GM23338 (cell line): Measurements from ENCODE around the gene OR6V1. TPM values are rescaled to one million over a fixed set of nuclear protein-coding genes. Genes with fewer than 3 reads are reported as not detected.

Experiments
- ATAC-seq: fragments of 200-7000 bp; cut with Tn5 transposase; 3 replicates; pipeline ENCODE4 v1.9.1; 2020
- DNase-seq: peaks from one replicate; pipeline ENCODE4 v3.0.0-alpha.2; 2015; ENCODE audit warnings: low spot score
- H2AFZ ChIP-seq: fragments of 200-600 bp; sonication (generic); 2 replicates; pipeline ENCODE4 v1.8.0; 2016; ENCODE audit warnings: antibody characterized with exemption, mild to moderate bottlenecking, moderate library complexity
- H3F3A ChIP-seq: fragments of 200-600 bp; sonication (generic); replicated peaks from 2 replicates; pipeline ENCODE4 v1.8.0; 2017; ENCODE audit warnings: antibody characterized with exemption, mixed run types, low read depth
- H3K27ac ChIP-seq: fragments of 200-600 bp; sonication (generic); 2 replicates; pipeline ENCODE4 v1.6.1; 2016; ENCODE audit warnings: low read depth
- H3K27me3 ChIP-seq: fragments of 200-600 bp; sonication (generic); 2 replicates; pipeline ENCODE4 v1.8.0; 2016; ENCODE audit warnings: mild to moderate bottlenecking, mixed run types, moderate library complexity; ENCODE audit not compliant: insufficient read depth
- H3K36me3 ChIP-seq: fragments of 200-600 bp; sonication (generic); 2 replicates; pipeline ENCODE4 v1.8.0; 2016; ENCODE audit warnings: mild to moderate bottlenecking; ENCODE audit not compliant: insufficient read depth
- H3K4me1 ChIP-seq: fragments of 200-600 bp; sonication (generic); 2 replicates; pipeline ENCODE4 v1.8.0; 2016; ENCODE audit warnings: mild to moderate bottlenecking, moderate library complexity; ENCODE audit not compliant: insufficient read depth
- H3K4me2 ChIP-seq: fragments of 200-600 bp; sonication (generic); 2 replicates; pipeline ENCODE4 v1.7.1; 2017; ENCODE audit warnings: mixed run types
- H3K4me3 ChIP-seq: fragments of 200-600 bp; sonication (generic); 2 replicates; pipeline ENCODE4 v1.6.1; 2016; ENCODE audit warnings: mixed run types
- H3K79me2 ChIP-seq: fragments of 200-600 bp; sonication (generic); replicated peaks from 2 replicates; pipeline ENCODE4 v1.8.0; 2017; ENCODE audit warnings: mild to moderate bottlenecking; ENCODE audit not compliant: insufficient read depth
- H3K9me2 ChIP-seq: fragments of 200-600 bp; sonication (generic); 2 replicates; pipeline ENCODE4 v1.8.0; 2017; ENCODE audit not compliant: insufficient read depth
- H4K20me1 ChIP-seq: fragments of 200-600 bp; sonication (generic); replicated peaks from 2 replicates; pipeline ENCODE4 v1.8.0; 2017; ENCODE audit warnings: mild to moderate bottlenecking; ENCODE audit not compliant: insufficient read depth
- H3K27ac Mint-ChIP-seq: 2 replicates; pipeline ENCODE4 v1.8.0; 2020; ENCODE audit warnings: inconsistent platforms, mild to moderate bottlenecking, moderate library complexity, mixed read lengths
- H3K27me3 Mint-ChIP-seq: 3 replicates; pipeline ENCODE4 v1.8.0; 2022; ENCODE audit warnings: low read depth, mild to moderate bottlenecking, moderate library complexity, mixed read lengths, inconsistent platforms; ENCODE audit not compliant: insufficient read depth, poor library complexity
- H3K36me3 Mint-ChIP-seq: 3 replicates; pipeline ENCODE4 v1.8.0; 2021; ENCODE audit warnings: low read depth, mild to moderate bottlenecking, inconsistent platforms, moderate library complexity, mixed read lengths
- H3K4me1 Mint-ChIP-seq: 3 replicates; pipeline ENCODE4 v1.8.0; 2020; ENCODE audit warnings: mild to moderate bottlenecking, inconsistent platforms, mixed read lengths
- H3K4me3 Mint-ChIP-seq: 3 replicates; pipeline ENCODE4 v1.8.0; 2021; ENCODE audit warnings: moderate library complexity, mild to moderate bottlenecking, inconsistent platforms, mixed read lengths
- H3K9me3 Mint-ChIP-seq: 3 replicates; pipeline ENCODE4 v1.8.0; 2020; ENCODE audit warnings: moderate library complexity, mild to moderate bottlenecking, inconsistent platforms, mixed read lengths
- CREB1 ChIP-seq: fragments of 250-450 bp; sonication (Bioruptor Pico); IDR thresholded peaks from 2 replicates; pipeline ENCODE4 v1.5.0; 2020; ENCODE audit warnings: low read depth, mild to moderate bottlenecking, moderate library complexity
- ETS1 ChIP-seq: IDR thresholded peaks from 2 replicates; pipeline ENCODE4 v1.6.1; 2016; ENCODE audit warnings: antibody characterized with exemption
- EZH2 ChIP-seq: fragments of 200-600 bp; sonication (generic); IDR thresholded peaks from one replicate; pipeline ENCODE4 v1.8.0; 2017; ENCODE audit warnings: antibody characterized with exemption, mild to moderate bottlenecking, low read depth; ENCODE audit not compliant: unreplicated experiment
- EZH2phosphoT487 ChIP-seq: fragments of 200-600 bp; sonication (generic); IDR thresholded peaks from one replicate; pipeline ENCODE4 v1.8.1; 2018; ENCODE audit warnings: antibody characterized with exemption; ENCODE audit not compliant: unreplicated experiment
- NANOG ChIP-seq: IDR thresholded peaks from 2 replicates; pipeline ENCODE4 v1.6.1; 2016; ENCODE audit warnings: antibody characterized with exemption, borderline replicate concordance
- POLR2AphosphoS5 ChIP-seq: IDR thresholded peaks from 2 replicates; pipeline ENCODE4 v1.6.1; 2016; ENCODE audit warnings: antibody characterized with exemption, low read depth
- STAT1 ChIP-seq: IDR thresholded peaks from one replicate; pipeline ENCODE4 v1.6.1; 2016; ENCODE audit warnings: antibody characterized with exemption; ENCODE audit not compliant: unreplicated experiment
- ZNF114 ChIP-seq: fragments of 250-450 bp; sonication (Bioruptor Pico); IDR thresholded peaks from 2 replicates; pipeline ENCODE4 v1.5.0; 2020; ENCODE audit warnings: mild to moderate bottlenecking, moderate library complexity
- ZNF331 ChIP-seq: fragments of 250-450 bp; sonication (Bioruptor Pico); IDR thresholded peaks from 2 replicates; pipeline ENCODE4 v1.5.0; 2020; ENCODE audit warnings: low read depth, mild to moderate bottlenecking, moderate library complexity
- polyA plus RNA-seq: library from polyadenylated mRNA; unstranded; fragments of >200 nt; fragmentation: Nextera tagmentation; extraction: Ambion mirVana; gene quantifications from 2 replicates; pipeline ENCODE4 v1.2.1, GENCODE V29; 2016
- total RNA-seq: library from RNA; depleted of rRNA; stranded (reverse); fragments of >200 nt; shearing (Covaris generic); gene quantifications from 2 replicates; pipeline ENCODE4 v1.2.3, GENCODE V29; 2014
- TF ChIP-seq, protein P1 (sequence below): IDR thresholded peaks from one replicate; pipeline ENCODE4 v1.6.1; 2018; ENCODE audit warnings: antibody characterized with exemption; ENCODE audit not compliant: unreplicated experiment
- TF ChIP-seq, protein P2 (sequence below), 2 experiments: fragments of 200-600 bp in 1 of 2; sonication (generic) in 1 of 2; conservative IDR thresholded peaks; 2 replicates each; pipeline versions ENCODE4 v1.5.1 to v1.6.1; 2016 to 2017; ENCODE audit warnings: antibody characterized with exemption in 2 of 2, low read depth in 2 of 2, mild to moderate bottlenecking in 2 of 2, moderate library complexity in 1 of 2

OR6V1 gene
- total and polyA plus RNA-seq, 2 experiments from 2014 or later: not detected

GRCh38 chr7:143041346-143041745 lies 10.8 kb upstream of the OR6V1 start:
- no peaks in the 10 kb centered on the region for H3K27me3 ChIP-seq
- H3F3A ChIP-seq: no peaks in the 10 kb centered on the region
- H3K79me2 ChIP-seq: no peaks in the 10 kb centered on the region
- no peak overlapping the region for H3K4me2 ChIP-seq
- DNase-seq (no peak), ATAC-seq (no peak)
- Mint-ChIP-seq H3K27ac (no peak overlapping the region), H3K27me3 (peaks cover 2% of the 10 kb centered on the region), H3K4me3 (no peak overlapping the region), H3K9me3 (no peaks in the 10 kb centered on the region), H3K36me3 (no peaks in the 10 kb centered on the region), H3K4me1 (peaks cover 4% of the 10 kb centered on the region; the same call in 1 of the 3 replicates)
- no peak overlapping the region for H3K27ac ChIP-seq
- H3K4me1 ChIP-seq: no peaks in the 10 kb centered on the region
- H3K36me3 ChIP-seq: no peaks in the 10 kb centered on the region
- no peak overlapping the region for H3K4me3 ChIP-seq
- no peaks in the 10 kb centered on the region for H3K9me2 ChIP-seq
- no peak for TF ChIP-seq NANOG
- no peak for TF ChIP-seq CREB1
- 0 out of 2 replicates have a peak overlapping the region, but pooled peaks have one; percentile 32 for H2AFZ ChIP-seq
- H4K20me1 ChIP-seq: no peaks in the 10 kb centered on the region

DNA sequence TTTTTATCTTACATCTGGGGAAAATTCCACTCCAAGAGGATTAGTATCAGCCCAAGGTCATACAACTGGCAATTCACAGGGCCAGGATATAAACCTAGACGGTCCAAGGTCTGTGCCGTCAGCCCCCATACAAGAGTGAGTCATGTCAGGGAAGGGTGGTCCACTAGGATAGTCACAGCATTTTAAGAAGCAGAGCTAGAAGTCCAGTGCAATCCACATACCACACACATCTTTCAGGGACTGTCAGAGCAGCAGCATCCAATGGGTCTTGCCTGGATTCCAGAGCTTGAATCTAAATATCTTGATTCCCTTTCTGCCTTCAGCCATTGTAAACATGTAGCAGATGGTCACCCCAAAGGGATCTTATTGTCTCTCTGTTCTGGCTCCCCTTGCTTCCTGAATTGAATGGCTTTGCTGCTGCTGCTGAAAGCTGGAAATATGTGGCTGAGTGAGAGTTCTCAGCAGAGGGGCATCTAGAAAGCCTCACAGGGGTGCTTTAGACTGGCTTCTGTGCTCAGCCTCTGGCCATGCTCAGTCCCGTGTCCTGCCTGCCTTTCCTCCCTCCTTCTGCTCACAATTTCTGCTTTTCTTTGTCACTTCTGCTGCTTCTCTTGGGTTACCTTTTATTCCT lies 9.9 kb upstream of the OR6V1 start:
- H3K9me2 ChIP-seq: no peaks in the 10 kb centered on the region
- no peaks in the 10 kb centered on the region for H3K36me3 ChIP-seq
- DNase-seq (peak; percentile 15), ATAC-seq (peak; percentile 71)
- no peak overlapping the region; the same call in 1 of the 2 replicates for H3K27ac ChIP-seq
- H3K27me3 Mint-ChIP-seq: peaks cover 2% of the 10 kb centered on the region
- H3K27ac Mint-ChIP-seq: no peak overlapping the region
- H3F3A ChIP-seq: no peaks in the 10 kb centered on the region
- H3K36me3 Mint-ChIP-seq: no peaks in the 10 kb centered on the region
- H3K4me1 Mint-ChIP-seq: peaks cover 4% of the 10 kb centered on the region; the same call in 1 of the 3 replicates
- no peaks in the 10 kb centered on the region for H3K79me2 ChIP-seq
- H3K4me3 ChIP-seq: no peak overlapping the region
- H3K4me2 ChIP-seq: no peak overlapping the region
- H3K9me3 Mint-ChIP-seq: no peaks in the 10 kb centered on the region
- no peaks in the 10 kb centered on the region for H3K27me3 ChIP-seq
- H4K20me1 ChIP-seq: no peaks in the 10 kb centered on the region
- no peaks in the 10 kb centered on the region for H3K4me1 ChIP-seq
- H2AFZ ChIP-seq: peak overlapping the region; percentile 86
- H3K4me3 Mint-ChIP-seq: no peak overlapping the region
- TF ChIP-seq STAT1 (no peak), EZH2phosphoT487 (no peak), ZNF331 (CRISPR knock-in tag) (no peak), POLR2AphosphoS5 (no peak), ZNF114 (CRISPR knock-in tag) (no peak), EZH2 (no peak), ETS1 (no peak), NANOG (no peak), CREB1 (no peak)
- TF ChIP-seq, protein P1, sequence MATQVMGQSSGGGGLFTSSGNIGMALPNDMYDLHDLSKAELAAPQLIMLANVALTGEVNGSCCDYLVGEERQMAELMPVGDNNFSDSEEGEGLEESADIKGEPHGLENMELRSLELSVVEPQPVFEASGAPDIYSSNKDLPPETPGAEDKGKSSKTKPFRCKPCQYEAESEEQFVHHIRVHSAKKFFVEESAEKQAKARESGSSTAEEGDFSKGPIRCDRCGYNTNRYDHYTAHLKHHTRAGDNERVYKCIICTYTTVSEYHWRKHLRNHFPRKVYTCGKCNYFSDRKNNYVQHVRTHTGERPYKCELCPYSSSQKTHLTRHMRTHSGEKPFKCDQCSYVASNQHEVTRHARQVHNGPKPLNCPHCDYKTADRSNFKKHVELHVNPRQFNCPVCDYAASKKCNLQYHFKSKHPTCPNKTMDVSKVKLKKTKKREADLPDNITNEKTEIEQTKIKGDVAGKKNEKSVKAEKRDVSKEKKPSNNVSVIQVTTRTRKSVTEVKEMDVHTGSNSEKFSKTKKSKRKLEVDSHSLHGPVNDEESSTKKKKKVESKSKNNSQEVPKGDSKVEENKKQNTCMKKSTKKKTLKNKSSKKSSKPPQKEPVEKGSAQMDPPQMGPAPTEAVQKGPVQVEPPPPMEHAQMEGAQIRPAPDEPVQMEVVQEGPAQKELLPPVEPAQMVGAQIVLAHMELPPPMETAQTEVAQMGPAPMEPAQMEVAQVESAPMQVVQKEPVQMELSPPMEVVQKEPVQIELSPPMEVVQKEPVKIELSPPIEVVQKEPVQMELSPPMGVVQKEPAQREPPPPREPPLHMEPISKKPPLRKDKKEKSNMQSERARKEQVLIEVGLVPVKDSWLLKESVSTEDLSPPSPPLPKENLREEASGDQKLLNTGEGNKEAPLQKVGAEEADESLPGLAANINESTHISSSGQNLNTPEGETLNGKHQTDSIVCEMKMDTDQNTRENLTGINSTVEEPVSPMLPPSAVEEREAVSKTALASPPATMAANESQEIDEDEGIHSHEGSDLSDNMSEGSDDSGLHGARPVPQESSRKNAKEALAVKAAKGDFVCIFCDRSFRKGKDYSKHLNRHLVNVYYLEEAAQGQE: no peak
- TF ChIP-seq, protein P2, sequence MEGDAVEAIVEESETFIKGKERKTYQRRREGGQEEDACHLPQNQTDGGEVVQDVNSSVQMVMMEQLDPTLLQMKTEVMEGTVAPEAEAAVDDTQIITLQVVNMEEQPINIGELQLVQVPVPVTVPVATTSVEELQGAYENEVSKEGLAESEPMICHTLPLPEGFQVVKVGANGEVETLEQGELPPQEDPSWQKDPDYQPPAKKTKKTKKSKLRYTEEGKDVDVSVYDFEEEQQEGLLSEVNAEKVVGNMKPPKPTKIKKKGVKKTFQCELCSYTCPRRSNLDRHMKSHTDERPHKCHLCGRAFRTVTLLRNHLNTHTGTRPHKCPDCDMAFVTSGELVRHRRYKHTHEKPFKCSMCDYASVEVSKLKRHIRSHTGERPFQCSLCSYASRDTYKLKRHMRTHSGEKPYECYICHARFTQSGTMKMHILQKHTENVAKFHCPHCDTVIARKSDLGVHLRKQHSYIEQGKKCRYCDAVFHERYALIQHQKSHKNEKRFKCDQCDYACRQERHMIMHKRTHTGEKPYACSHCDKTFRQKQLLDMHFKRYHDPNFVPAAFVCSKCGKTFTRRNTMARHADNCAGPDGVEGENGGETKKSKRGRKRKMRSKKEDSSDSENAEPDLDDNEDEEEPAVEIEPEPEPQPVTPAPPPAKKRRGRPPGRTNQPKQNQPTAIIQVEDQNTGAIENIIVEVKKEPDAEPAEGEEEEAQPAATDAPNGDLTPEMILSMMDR (conservative IDR thresholded peaks at IDR 0.05; ENCODE audit: low read depth in 2 of 2): no peak
